NCI-H2081 (cell line): ENCODE measurements around the gene FAM222B.
A peak's percentile ranks its signal among the peaks of the same experiment; 100 is the strongest.
"Not testable (repeated sequence)": the region's sequence is repeated elsewhere in the genome, so short reads cannot be mapped to it uniquely, and the experiment has no call there.

ENCODE experiments used
- DNase-seq, 2 experiments: peaks; one replicate each; lab custom pipeline; 2025; lab: John Stamatoyannopoulos, UW

Gene FAM222B, protein sequence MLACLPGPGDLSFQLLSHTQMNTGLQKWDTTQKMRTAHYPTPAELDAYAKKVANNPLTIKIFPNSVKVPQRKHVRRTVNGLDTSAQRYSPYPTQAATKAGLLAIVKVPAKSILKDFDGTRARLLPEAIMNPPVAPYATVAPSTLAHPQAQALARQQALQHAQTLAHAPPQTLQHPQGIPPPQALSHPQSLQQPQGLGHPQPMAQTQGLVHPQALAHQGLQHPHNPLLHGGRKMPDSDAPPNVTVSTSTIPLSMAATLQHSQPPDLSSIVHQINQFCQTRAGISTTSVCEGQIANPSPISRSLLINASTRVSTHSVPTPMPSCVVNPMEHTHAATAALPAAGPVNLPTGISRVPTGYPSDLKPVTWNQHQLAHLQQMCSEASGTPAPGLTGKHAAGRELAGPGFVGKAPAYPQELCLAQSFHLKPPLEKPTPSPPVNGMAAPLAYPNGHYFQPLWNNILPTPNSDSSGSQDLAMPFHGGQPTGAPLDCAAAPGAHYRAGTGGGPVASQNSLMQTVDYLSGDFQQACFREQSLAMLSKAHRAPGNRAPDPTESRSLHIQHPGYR

DNA sequence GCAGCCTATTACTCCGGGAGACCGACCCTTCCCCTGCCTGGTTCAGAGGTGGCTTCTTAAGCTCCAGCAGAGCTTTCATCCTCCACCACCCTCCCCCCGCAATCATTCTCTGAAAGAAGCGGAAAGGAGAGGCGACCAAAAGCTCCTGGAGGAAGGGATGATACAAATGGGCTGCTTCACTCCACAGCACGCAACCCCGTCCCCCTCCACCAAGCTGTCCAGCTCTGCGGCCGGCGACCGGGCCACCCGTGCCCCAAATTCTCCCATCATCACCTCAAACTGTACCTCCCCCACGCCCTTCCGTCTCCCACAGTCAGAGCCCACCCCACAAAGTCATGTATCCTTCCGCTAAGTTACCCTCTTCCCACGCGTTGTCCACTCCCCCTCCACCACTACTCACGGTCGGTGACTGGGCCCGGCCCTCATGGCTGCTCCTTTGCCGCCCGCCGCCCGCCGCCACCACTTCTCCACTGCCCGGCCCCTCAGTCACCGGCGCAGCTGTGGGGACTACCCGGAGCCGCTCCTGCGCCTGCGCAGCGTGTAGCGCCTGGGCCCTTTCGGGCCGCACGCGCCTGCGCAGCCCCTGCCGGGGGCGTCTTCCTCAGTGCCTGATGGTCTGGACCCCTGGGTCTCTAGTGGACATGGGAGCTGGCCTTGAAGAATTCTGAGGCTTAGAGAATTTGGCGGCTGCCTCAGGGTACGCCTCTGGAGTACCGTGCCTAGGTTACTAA is at the start of gene FAM222B:
Gene FAM222B, minus strand, starts transcription at position 509 of the 731 bp plus-strand sequence. CDS start 76,123 bp downstream, outside the sequence.
- DNase-seq = peak; percentile 74 to 85

GRCh38 chr17:28892024-28892423 is 49.4 kb upstream of the FAM222B start:
- DNase-seq = no peak

- no peak for DNase-seq
These were observed 48.6 kb upstream of the FAM222B start for GRCh38 chr17:28891201-28891600.

DNA sequence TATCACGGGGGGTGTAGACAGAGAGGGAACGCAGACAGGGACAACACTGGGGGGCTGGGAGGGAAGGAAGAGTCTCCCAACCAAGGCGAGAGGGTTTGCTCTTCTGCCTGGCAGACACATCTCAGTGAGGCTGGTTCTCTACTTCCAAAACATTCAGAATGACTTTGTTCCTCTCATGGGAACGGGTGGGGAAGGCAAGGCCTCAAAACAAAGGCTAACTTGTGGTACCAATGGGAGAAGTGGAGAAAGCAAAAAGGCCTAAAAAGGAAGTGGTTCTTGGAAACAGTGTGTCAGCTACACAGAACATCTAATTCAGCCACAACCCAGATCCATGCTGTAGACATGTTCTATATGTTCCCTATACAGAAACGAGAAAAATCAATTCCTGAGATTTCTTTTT is 47.4 kb upstream of the FAM222B start:
- DNase-seq = no peak

- DNase-seq = no peak
These were observed 46.2 kb upstream of the FAM222B start for GRCh38 chr17:28888832-28889231.

GRCh38 chr17:28887871-28888471 is 45.4 kb upstream of the FAM222B start:
- DNase-seq = no peak

GRCh38 chr17:28885951-28886350 is 43.4 kb upstream of the FAM222B start:
- peak; percentile 7 to 15 for DNase-seq

DNA sequence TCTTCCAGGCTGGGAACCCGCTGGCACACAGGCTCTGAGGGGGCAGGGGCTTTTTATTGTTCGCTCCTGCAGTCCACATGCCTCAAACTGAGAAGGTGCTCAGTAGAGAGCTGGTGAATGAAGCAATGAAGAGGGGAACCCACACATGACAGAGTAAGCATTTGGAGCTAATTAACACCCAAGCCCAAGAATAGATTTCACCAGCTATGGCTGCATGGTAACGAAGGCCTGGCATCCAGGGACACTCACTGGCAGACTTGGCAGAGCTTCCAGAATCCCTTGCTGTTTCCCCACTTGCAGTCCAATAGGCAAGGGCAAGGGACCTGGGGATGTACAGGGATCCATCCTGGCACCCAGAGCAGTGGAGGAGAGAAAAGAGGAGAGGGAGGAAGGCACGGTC is 42.8 kb upstream of the FAM222B start:
- DNase-seq = no peak

GRCh38 chr17:28883967-28884702 is 41.5 kb upstream of the FAM222B start:
- DNase-seq = no peak

DNA sequence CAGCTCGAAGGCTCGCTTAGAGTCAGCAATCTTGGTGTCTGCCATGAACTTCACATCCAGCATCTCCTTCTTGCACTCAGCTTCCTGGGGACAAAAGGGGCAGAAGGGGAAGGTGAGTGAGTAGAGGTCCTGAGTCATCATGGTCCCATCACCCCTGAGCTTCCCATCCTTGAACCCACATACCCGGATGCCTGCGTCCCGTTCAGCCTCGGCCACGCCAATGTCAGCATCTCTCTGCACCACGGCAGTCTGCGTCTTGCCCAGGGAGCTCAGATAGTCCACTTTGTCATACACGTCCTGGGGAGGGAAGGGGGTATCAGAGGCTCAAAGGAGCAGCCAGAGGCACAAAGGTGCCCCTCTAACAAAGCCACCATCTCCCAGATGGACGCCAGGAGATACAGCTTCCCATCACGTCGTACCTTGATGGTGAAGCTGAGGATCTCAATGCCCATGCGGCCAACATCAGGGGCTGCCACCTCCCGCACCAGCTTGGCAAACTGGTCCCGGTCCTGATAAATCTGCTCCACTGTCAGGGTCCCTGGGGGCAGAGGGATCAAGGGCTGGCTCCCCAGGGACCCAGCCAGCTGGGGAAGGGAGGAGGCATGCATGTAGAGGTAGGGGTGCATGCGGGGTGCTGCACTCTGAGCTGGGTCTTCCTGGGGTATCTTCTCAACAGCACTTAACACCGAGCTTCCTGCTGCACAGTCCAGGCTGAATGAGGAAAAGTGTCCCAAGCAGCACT is 39.7 kb upstream of the FAM222B start:
- no peak for DNase-seq

GRCh38 chr17:28881533-28882056 is 39.0 kb upstream of the FAM222B start:
- DNase-seq = no peak

- no peak for DNase-seq
These were observed 38.0 kb upstream of the FAM222B start for GRCh38 chr17:28880572-28880945.

- no peak for DNase-seq
These were observed 37.4 kb upstream of the FAM222B start for GRCh38 chr17:28879886-28880571.

GRCh38 chr17:28878981-28879380 is 36.4 kb upstream of the FAM222B start:
- DNase-seq = peak; percentile 19 to 56

DNA sequence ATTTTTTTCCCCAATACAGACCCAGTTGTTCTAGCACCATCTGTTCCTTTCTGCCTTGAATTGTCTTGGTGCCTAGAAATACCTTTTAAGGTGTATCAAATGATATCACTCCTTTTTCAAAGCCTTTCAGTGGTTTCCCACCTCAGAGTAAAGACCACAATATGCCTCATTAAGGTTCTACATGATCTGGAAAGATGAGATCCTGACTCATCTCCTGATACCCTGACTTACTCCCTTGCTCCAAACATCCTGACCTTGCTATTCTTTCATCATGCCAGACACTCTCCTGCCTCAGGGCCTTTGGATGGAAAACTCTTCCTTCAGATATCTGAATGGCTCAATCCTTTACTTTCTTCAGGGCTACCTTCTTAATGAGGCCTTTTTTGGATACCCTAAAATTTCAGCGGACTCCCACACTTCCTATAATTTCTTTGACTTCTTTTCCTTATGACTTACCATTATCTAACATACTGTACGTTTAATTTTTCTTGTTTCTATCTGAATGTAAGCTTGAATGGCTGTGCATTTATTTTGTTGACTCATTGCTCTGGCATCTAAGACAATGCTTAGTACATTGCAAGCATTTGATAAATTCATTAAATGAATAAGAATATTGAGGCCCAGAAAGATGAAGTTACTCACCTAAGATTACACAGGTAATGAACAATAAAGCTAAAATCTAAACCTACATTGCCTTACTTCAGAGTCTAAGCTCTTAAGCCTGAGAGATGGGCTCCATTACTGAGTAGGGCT is 35.7 kb upstream of the FAM222B start:
- DNase-seq = no peak

DNA sequence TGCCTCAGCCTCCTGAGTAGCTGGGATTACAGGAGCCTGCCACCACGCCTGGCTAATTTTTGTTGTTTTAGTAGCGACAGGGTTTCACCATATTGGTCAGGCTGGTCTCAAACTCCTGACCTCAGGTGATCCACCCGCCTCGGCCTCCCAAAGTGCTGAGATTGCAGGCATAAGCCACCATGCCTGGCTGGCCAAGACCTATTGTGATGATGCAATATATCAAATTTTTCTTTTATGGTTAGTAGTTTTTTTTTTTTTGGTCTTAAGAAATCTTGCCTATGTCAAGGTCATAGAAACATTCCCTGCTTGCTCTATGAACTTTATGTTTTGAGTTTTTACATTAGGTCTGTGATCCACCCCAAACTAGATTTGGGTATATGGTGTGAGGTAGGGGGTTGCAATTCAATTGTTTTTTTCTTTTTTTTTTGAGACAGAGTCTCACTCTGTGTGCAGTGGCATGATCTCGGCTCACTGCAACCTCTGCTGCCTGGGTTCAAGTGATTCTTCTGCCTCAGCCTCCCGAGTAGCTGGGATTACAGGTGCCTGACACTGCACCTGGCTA is 34.6 kb upstream of the FAM222B start:
- DNase-seq = not testable (repeated sequence)

DNA sequence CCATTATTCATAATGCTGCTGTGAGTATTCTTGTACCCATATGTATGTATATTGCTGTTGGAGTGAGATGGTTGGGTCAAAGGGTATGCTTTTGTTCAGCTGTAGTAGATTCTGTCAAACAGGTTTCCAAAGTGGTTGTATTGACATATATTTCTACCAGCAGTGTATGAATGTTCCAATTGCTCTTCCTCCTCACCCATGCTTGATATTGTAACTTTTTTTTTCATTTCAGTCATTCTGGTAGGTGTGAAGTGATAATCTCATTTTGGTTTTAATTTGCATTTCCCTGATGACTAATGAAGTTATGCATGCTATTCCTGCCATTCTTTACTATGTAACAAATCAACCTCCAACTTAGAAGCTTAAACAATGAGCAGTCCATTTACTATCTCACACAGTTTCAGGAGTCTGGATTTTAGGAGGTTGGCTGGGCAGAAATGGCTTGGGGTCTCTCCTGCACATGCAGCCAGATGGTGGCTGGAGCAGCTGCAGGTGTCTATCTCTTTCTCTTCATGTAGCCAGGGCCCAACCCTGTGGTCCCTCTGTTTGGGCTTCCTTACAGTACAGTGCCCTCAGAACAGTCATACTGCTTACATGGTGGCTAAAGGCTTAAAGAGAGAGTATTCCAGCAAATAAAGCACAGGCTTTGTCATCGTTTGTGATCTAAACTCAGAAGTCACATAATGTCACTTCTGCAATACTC is 33.4 kb upstream of the FAM222B start:
- no peak for DNase-seq

- DNase-seq = no peak
These were observed 32.2 kb upstream of the FAM222B start for GRCh38 chr17:28874750-28875149.

- no peak for DNase-seq
These were observed 31.2 kb upstream of the FAM222B start for GRCh38 chr17:28873839-28874238.
